Neuronal stem cell (in vitro differentiated cells): ENCODE results near the gene RBSN.

Experiments
- DNase-seq: peaks from one replicate; pipeline ENCODE4 v3.0.0-alpha.2; 2013; ENCODE audit warnings: low spot score
- H2AFZ ChIP-seq: one replicate; pipeline ENCODE4 v1.6.1; 2013; ENCODE audit warnings: mild to moderate bottlenecking, low read length, inconsistent platforms
- H2AK5ac ChIP-seq: 2 replicates; pipeline ENCODE4 v1.6.1; 2013; ENCODE audit warnings: low read depth, mild to moderate bottlenecking, inconsistent platforms, low read length, moderate library complexity, mixed read lengths
- H2BK120ac ChIP-seq: 2 replicates; pipeline ENCODE4 v1.6.1; 2013; ENCODE audit warnings: low read depth, mild to moderate bottlenecking, inconsistent platforms, low read length, moderate library complexity, mixed read lengths
- H2BK12ac ChIP-seq: one replicate; pipeline ENCODE4 v1.6.1; 2013; ENCODE audit warnings: low read length, inconsistent platforms
- H2BK15ac ChIP-seq: 2 replicates; pipeline ENCODE4 v1.6.1; 2013; ENCODE audit warnings: mild to moderate bottlenecking, low read length, inconsistent platforms, mixed read lengths
- H2BK5ac ChIP-seq: one replicate; pipeline ENCODE4 v1.6.1; 2013; ENCODE audit warnings: inconsistent platforms, mild to moderate bottlenecking, low read length, moderate library complexity
- H3K14ac ChIP-seq: one replicate; pipeline ENCODE4 v1.6.1; 2013; ENCODE audit warnings: low read length, inconsistent platforms
- H3K18ac ChIP-seq: 2 replicates; pipeline ENCODE4 v1.6.1; 2013; ENCODE audit warnings: low read length, inconsistent platforms
- H3K23ac ChIP-seq: 2 replicates; pipeline ENCODE4 v1.6.1; 2013; ENCODE audit warnings: low read depth, mild to moderate bottlenecking, mixed read lengths, low read length, inconsistent platforms; ENCODE audit not compliant: poor library complexity
- H3K27ac ChIP-seq: replicated peaks from 3 replicates; pipeline ENCODE4 v1.5.1; 2013; ENCODE audit warnings: low read length, inconsistent platforms
- H3K27me3 ChIP-seq, 3 experiments: 2 replicates each; pipeline ENCODE4 v1.6.1; 2013; ENCODE audit warnings: low read length in 3 of 3, mild to moderate bottlenecking in 2 of 3, inconsistent platforms in 1 of 3, low read depth in 1 of 3, mixed read lengths in 1 of 3, moderate library complexity in 1 of 3; ENCODE audit not compliant: control insufficient read depth in 3 of 3, insufficient read depth in 3 of 3
- H3K36me3 ChIP-seq, 2 donors: replicated peaks in 1 of 2; 2 replicates each; pipeline ENCODE4 v1.6.1; 2013; ENCODE audit warnings: low read length in 2 of 2; ENCODE audit not compliant: control insufficient read depth in 2 of 2, insufficient read depth in 2 of 2
- H3K4ac ChIP-seq: 2 replicates; pipeline ENCODE4 v1.6.1; 2013; ENCODE audit warnings: inconsistent platforms, mild to moderate bottlenecking, low read length, moderate library complexity
- H3K4me1 ChIP-seq, 2 donors: 1 replicate in 1 of 2; 2 replicates in 1 of 2; pipeline ENCODE4 v1.6.1; 2013; ENCODE audit warnings: low read length in 2 of 2, low read depth in 1 of 2; ENCODE audit not compliant: control insufficient read depth in 2 of 2, insufficient read depth in 1 of 2
- H3K4me2 ChIP-seq: one replicate; pipeline ENCODE4 v1.6.1; 2013; ENCODE audit warnings: mild to moderate bottlenecking, low read length, inconsistent platforms; ENCODE audit not compliant: insufficient read depth, poor library complexity, severe bottlenecking
- H3K4me3 ChIP-seq, 2 donors: 2 replicates each; pipeline ENCODE4 v1.5.1; 2013; ENCODE audit warnings: low read length in 2 of 2, mild to moderate bottlenecking in 2 of 2, inconsistent platforms in 1 of 2, moderate library complexity in 1 of 2
- H3K79me1 ChIP-seq: one replicate; pipeline ENCODE4 v1.6.1; 2013; ENCODE audit warnings: low read depth, mild to moderate bottlenecking, inconsistent platforms, low read length, moderate library complexity
- H3K9ac ChIP-seq: one replicate; pipeline ENCODE4 v1.6.1; 2013; ENCODE audit warnings: mild to moderate bottlenecking, low read depth, low read length, inconsistent platforms; ENCODE audit not compliant: poor library complexity
- H3K9me3 ChIP-seq, 2 donors: replicated peaks in 1 of 2; 2 replicates each; pipeline versions ENCODE3 to v1.6.1; 2013; ENCODE audit warnings: low read length in 2 of 2, mild to moderate bottlenecking in 2 of 2, inconsistent platforms in 1 of 2, low read depth in 1 of 2, mixed read lengths in 1 of 2, moderate library complexity in 1 of 2; ENCODE audit not compliant: control insufficient read depth in 2 of 2, insufficient read depth in 1 of 2
- H4K8ac ChIP-seq: one replicate; pipeline ENCODE4 v1.6.1; 2013; ENCODE audit warnings: low read depth, mild to moderate bottlenecking, inconsistent platforms, low read length, moderate library complexity
- H4K91ac ChIP-seq: one replicate; pipeline ENCODE4 v1.6.1; 2013; ENCODE audit warnings: low read length, low read depth, mild to moderate bottlenecking, inconsistent platforms; ENCODE audit not compliant: poor library complexity
- WGBS, 2 donors: extraction: QIAGEN DNeasy Blood & Tissue Kit; methylation state at CpG; one replicate each; pipeline ENCODE4 v1.1.7; 2013; ENCODE audit warnings: missing lambda C conversion rate in 2 of 2, mixed read lengths in 1 of 2; ENCODE audit not compliant: insufficient read length in 2 of 2, insufficient replicate concordance in 1 of 2; ENCODE audit errors: extremely low coverage in 2 of 2; 5-methylcytosine and 5-hydroxymethylcytosine counted together

The RBSN gene

DNA sequence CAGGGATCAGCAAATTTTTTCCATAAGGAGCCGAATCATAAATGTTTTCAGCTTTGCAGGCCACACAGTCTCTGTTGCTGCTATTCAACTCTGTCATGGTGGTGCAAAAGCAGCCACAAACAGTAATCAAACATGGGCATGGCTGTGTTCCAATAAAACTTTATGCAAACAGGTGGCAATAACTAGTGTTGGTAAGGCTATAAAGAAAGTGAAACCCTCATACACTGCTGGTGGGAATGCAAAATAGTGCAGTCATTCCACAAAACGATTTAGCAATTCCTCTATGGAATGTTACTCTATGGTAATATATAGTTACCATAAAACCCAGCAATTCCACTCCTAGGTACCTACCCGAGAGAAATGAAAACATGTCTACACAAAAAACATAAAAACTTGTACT lies 19.9 kb downstream of the RBSN start:
- H2BK12ac ChIP-seq, result no peak overlapping the region
- no peak overlapping the region for H2BK15ac ChIP-seq
- peaks cover 51 to 96% of the 10 kb centered on the region in 2 donors for H3K36me3 ChIP-seq
- H3K9ac ChIP-seq, result no peak overlapping the region
- DNase-seq, result no peak
- H3K79me1 ChIP-seq, result no peaks in the 10 kb centered on the region
- no peaks in the 10 kb centered on the region for H3K4me1 ChIP-seq
- peaks cover 0 to 1% of the 10 kb centered on the region in 2 donors for H3K9me3 ChIP-seq
- no peak overlapping the region for H2AFZ ChIP-seq
- no peak overlapping the region for H2AK5ac ChIP-seq
- no peak overlapping the region for H2BK5ac ChIP-seq
- H2BK120ac ChIP-seq, result no peak overlapping the region
- no peak overlapping the region for H3K4ac ChIP-seq
- H3K4me2 ChIP-seq, result no peak overlapping the region
- no peak overlapping the region for H4K8ac ChIP-seq
- H4K91ac ChIP-seq, result no peak overlapping the region
- H3K18ac ChIP-seq, result no peak overlapping the region
- WGBS, 2 donors, result no CpG with 5 or more reads among the region's 3 CpGs
- no peak overlapping the region for H3K4me3 ChIP-seq
- no peak overlapping the region for H3K14ac ChIP-seq
- no peak overlapping the region for H3K27ac ChIP-seq
- H3K27me3 ChIP-seq, result no peaks in the 10 kb centered on the region
- no peak overlapping the region for H3K23ac ChIP-seq

DNA sequence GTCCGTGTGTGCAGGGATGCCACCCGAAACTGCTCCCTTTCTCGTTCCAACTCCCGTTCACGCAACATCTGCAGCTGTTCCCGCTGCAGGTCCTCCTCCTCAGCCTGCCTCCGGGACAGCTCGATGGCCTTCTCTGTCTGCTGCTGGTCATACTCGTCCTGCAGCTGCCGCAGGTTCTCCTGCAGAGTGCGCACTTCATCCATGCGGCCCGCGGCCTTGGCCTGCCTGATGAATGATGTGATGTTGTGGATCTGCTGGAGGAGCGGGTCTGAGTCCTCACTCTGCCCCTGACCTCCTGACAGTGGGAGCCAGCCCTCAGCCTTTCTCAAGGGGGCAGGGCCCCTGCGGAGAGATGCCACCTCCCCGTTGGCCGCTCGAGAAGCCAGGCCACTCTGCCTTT lies 24.4 kb downstream of the RBSN start:
- H3K18ac ChIP-seq, result no peak overlapping the region
- H2BK120ac ChIP-seq, result no peak overlapping the region
- H3K4ac ChIP-seq, result no peak overlapping the region
- peaks cover 36 to 91% of the 10 kb centered on the region in 2 donors for H3K36me3 ChIP-seq
- H4K8ac ChIP-seq, result no peak overlapping the region
- H2BK5ac ChIP-seq, result no peak overlapping the region
- H2AK5ac ChIP-seq, result no peak overlapping the region
- H2BK12ac ChIP-seq, result no peak overlapping the region
- H3K79me1 ChIP-seq, result no peaks in the 10 kb centered on the region
- no peak overlapping the region for H4K91ac ChIP-seq
- H3K14ac ChIP-seq, result no peak overlapping the region
- H3K4me3 ChIP-seq, result no peak overlapping the region
- H3K4me2 ChIP-seq, result no peak overlapping the region
- no peak overlapping the region for H3K9ac ChIP-seq
- H3K4me1 ChIP-seq, result no peaks in the 10 kb centered on the region
- no peak for DNase-seq
- peak overlapping the region; percentile 2 for H3K23ac ChIP-seq
- H2AFZ ChIP-seq, result no peak overlapping the region
- no peak overlapping the region for H3K27ac ChIP-seq
- H3K9me3 ChIP-seq, result no peaks in the 10 kb centered on the region
- no CpG with 5 or more reads among the region's 19 CpGs for WGBS, 2 donors
- H2BK15ac ChIP-seq, result no peak overlapping the region
- peaks cover 0 to 1% (median 0%) of the 10 kb centered on the region in 3 experiments for H3K27me3 ChIP-seq

DNA sequence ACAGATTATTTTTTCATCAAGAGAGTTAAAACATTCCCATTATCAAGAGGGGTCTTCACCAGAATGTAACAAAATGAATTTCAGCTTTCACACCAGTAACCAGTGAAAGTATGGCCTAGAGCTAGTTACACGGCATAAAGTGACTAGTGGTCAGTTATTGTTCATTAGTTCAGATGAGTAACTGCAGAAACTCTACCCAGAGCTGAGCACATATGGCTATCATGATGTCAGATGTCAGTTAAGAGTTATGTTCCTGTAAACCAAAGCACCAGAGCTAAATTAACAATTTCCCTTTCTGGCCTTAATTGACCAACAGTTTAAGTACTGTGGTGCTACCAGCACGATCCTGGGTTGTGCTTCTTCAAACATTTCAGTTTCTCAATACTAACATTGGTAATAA lies 27.2 kb downstream of the RBSN start:
- no peak for DNase-seq

DNA sequence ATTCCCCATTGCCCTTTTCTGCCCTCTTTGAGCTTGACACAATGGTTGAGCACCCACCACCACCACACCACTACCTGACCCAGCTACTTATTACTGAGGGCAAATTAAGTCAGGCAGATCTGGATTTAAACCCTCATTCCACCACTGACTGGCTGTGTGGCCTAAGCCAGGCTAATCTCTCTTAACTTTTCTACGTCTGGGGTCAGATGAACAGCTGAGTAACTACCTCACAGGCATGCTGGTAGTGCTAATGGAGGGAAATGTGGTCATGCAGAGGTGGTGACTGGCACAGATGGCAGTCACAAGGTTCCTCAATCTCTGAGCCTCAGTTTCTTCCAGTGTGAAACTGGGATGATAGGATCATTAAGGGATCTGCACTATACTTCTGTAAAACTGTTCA lies 29.5 kb downstream of the RBSN start:
- no CpG with 5 or more reads among the region's 1 CpG for WGBS, 2 donors
- Histone ChIP-seq H3K4ac (no peak overlapping the region), H3K23ac (no peak overlapping the region), H3K79me1 (peaks cover 3% of the 10 kb centered on the region), H3K4me3 (no peak overlapping the region), H2BK15ac (no peak overlapping the region), H3K9ac (no peak overlapping the region), H4K91ac (no peak overlapping the region), H4K8ac (no peak overlapping the region), H2BK5ac (no peak overlapping the region), H3K9me3 (no peaks in the 10 kb centered on the region), H2BK12ac (no peak overlapping the region), H3K27me3 (peaks cover 0 to 1% (median 0%) of the 10 kb centered on the region in 3 experiments), H3K27ac (no peak overlapping the region), H2AFZ (no peak overlapping the region), H2AK5ac (no peak overlapping the region), H3K4me1 (peaks cover 0 to 3% of the 10 kb centered on the region in 2 donors), H3K14ac (no peak overlapping the region), H3K36me3 (peaks cover 12 to 49% of the 10 kb centered on the region in 2 donors), H3K4me2 (no peak overlapping the region), H2BK120ac (no peak overlapping the region), H3K18ac (no peak overlapping the region)
- DNase-seq, result no peak

More for the DNA sequence above, 27.2 kb downstream of the RBSN start:
- H3K36me3 ChIP-seq, result peaks cover 23 to 72% of the 10 kb centered on the region in 2 donors
- no peak overlapping the region for H2AFZ ChIP-seq
- no peak overlapping the region for H4K91ac ChIP-seq
- no peak overlapping the region for H3K23ac ChIP-seq
- H3K14ac ChIP-seq, result no peak overlapping the region
- no peak overlapping the region for H4K8ac ChIP-seq
- no peak overlapping the region for H3K4me2 ChIP-seq
- H3K4me3 ChIP-seq, result no peak overlapping the region
- H2BK12ac ChIP-seq, result no peak overlapping the region
- no peaks in the 10 kb centered on the region for H3K9me3 ChIP-seq
- peaks cover 0 to 1% (median 0%) of the 10 kb centered on the region in 3 experiments for H3K27me3 ChIP-seq
- no peak overlapping the region for H3K18ac ChIP-seq
- H2AK5ac ChIP-seq, result no peak overlapping the region
- no CpG with 5 or more reads among the region's 2 CpGs for WGBS, 2 donors
- no peaks in the 10 kb centered on the region for H3K4me1 ChIP-seq
- no peak overlapping the region for H2BK5ac ChIP-seq
- no peak overlapping the region for H2BK120ac ChIP-seq
- H3K79me1 ChIP-seq, result no peaks in the 10 kb centered on the region
- no peak overlapping the region for H2BK15ac ChIP-seq
- H3K27ac ChIP-seq, result no peak overlapping the region
- H3K9ac ChIP-seq, result no peak overlapping the region
- H3K4ac ChIP-seq, result no peak overlapping the region
